WTC11 (cell line): ENCODE data around the gene OMA1. TPM values are rescaled to one million over a fixed set of nuclear protein-coding genes. Genes with fewer than 3 reads are reported as not detected.

ENCODE experiments used
- ATAC-seq: fragments of 200-7000 bp; cut with Tn5 transposase; 2 replicates; pipeline ENCODE4 v1.10.0; 2021; ENCODE audit warnings: mild to moderate bottlenecking, moderate library complexity
- CTCF ChIA-PET: fragments of 300-600 bp; sonication (Branson Sonifier 250); formaldehyde crosslinking; loops from one replicate; lab custom pipeline; 2021; ENCODE audit warnings: antibody characterized with exemption; lab: Charles Lee
- POLR2A ChIA-PET: fragments of 350-600 bp; sonication (Branson Sonifier 250); formaldehyde crosslinking; loops from one replicate; lab custom pipeline; 2021; ENCODE audit warnings: antibody characterized with exemption; lab: Charles Lee
- DNase-seq: peaks from one replicate; pipeline ENCODE4 v3.0.0; 2021; ENCODE audit warnings: low spot score
- H3K27ac Mint-ChIP-seq: 2 replicates; pipeline ENCODE4 v1.8.0; 2021; ENCODE audit warnings: mixed read lengths
- H3K27me3 Mint-ChIP-seq: 2 replicates; pipeline ENCODE4 v1.8.0; 2021; ENCODE audit warnings: low read depth, mild to moderate bottlenecking, moderate library complexity, mixed read lengths
- H3K36me3 Mint-ChIP-seq: 2 replicates; pipeline ENCODE4 v1.8.0; 2021; ENCODE audit warnings: mixed read lengths
- H3K4me1 Mint-ChIP-seq: 2 replicates; pipeline ENCODE4 v1.8.0; 2022; ENCODE audit warnings: mixed read lengths
- H3K4me3 Mint-ChIP-seq: 2 replicates; pipeline ENCODE4 v1.8.0; 2021; ENCODE audit warnings: mild to moderate bottlenecking, moderate library complexity, mixed read lengths
- H3K9me3 Mint-ChIP-seq: 2 replicates; pipeline ENCODE4 v1.8.0; 2021; ENCODE audit warnings: mixed read lengths
- GTF2I ChIP-seq: fragments of 250-450 bp; sonication (Bioruptor Pico); conservative IDR thresholded peaks from 2 replicates; pipeline ENCODE4 v1.4.0; 2021; ENCODE audit warnings: mild to moderate bottlenecking
- SMAD4 ChIP-seq: sonication (generic); formaldehyde crosslinking; IDR thresholded peaks from 2 replicates; pipeline ENCODE4 v1.8.0; 2022; ENCODE audit warnings: mild to moderate bottlenecking, missing genetic modification reagents
- TP53 ChIP-seq: sonication (generic); formaldehyde crosslinking; IDR thresholded peaks from 2 replicates; pipeline ENCODE4 v1.8.1; 2023; ENCODE audit warnings: mild to moderate bottlenecking, missing genetic modification reagents
- total RNA-seq: library from RNA; stranded (reverse); gene quantifications from 3 replicates; pipeline ENCODE4 v1.2.3, GENCODE V29; 2021
- TF ChIP-seq, protein P1 (sequence below): sonication (generic); formaldehyde crosslinking; IDR thresholded peaks from 2 replicates; pipeline ENCODE4 v1.8.0; 2022; ENCODE audit warnings: missing genetic modification reagents
- TF ChIP-seq, protein P2 (sequence below): fragments of 250-450 bp; sonication (Bioruptor Pico); conservative IDR thresholded peaks from 2 replicates; pipeline ENCODE4 v1.9.0; 2021; ENCODE audit warnings: mild to moderate bottlenecking
- TF ChIP-seq, protein P3 (sequence below): sonication (generic); formaldehyde crosslinking; IDR thresholded peaks from 2 replicates; pipeline ENCODE4 v1.8.0; 2022; ENCODE audit warnings: mild to moderate bottlenecking, missing genetic modification reagents
- TF ChIP-seq, protein P4 (sequence below): sonication (generic); formaldehyde crosslinking; IDR thresholded peaks from 2 replicates; pipeline ENCODE4 v1.8.1; 2023; ENCODE audit warnings: mild to moderate bottlenecking, missing genetic modification reagents, moderate library complexity
- TF ChIP-seq, protein P5 (sequence below): sonication (generic); formaldehyde crosslinking; conservative IDR thresholded peaks from 2 replicates; pipeline ENCODE4 v1.8.1; 2023; ENCODE audit warnings: mild to moderate bottlenecking, low read depth, missing genetic modification reagents, moderate library complexity
- TF ChIP-seq, protein P6 (sequence below): fragments of 250-450 bp; sonication (Bioruptor Pico); IDR thresholded peaks from 2 replicates; pipeline ENCODE4 v1.8.0; 2021; ENCODE audit warnings: mild to moderate bottlenecking
- TF ChIP-seq, protein P7 (sequence below): sonication (generic); formaldehyde crosslinking; IDR thresholded peaks from 2 replicates; pipeline ENCODE4 v1.8.0; 2023; ENCODE audit warnings: missing genetic modification reagents, mild to moderate bottlenecking, borderline replicate concordance
- TF ChIP-seq, protein P8 (sequence below): fragments of 250-450 bp; sonication (Bioruptor Pico); IDR thresholded peaks from 2 replicates; pipeline ENCODE4 v1.9.0; 2021; ENCODE audit warnings: mild to moderate bottlenecking
- TF ChIP-seq, protein P9 (sequence below): fragments of 250-450 bp; sonication (Bioruptor Pico); IDR thresholded peaks from 2 replicates; pipeline ENCODE4 v1.9.0; 2021; ENCODE audit warnings: mild to moderate bottlenecking

Gene OMA1
- total RNA-seq, 1 experiment from 2014 or later, result 10.5 TPM

DNA sequence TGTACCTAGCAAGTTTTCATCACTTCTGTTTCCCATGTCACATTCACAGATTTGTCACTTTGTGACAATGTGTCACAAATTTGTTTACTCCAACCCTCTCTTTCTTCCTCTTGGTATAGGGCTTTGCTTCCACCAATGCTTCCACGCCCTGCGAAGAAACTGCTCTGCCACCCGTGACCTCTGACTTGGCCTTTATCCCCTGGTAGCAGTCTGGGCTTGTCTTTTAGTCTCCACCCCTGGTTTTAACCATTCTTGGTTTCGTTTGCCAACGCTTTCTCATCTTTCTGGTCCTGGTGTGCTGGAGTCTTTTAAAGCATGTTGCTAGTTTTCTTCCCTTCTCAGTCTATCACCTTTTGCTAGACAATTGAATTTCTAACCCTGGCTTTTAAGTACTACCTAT, 22.4 kb upstream of the OMA1 start:
- Mint-ChIP-seq H3K4me3 (no peak overlapping the region), H3K9me3 (no peaks in the 10 kb centered on the region), H3K27ac (no peak overlapping the region), H3K36me3 (no peaks in the 10 kb centered on the region), H3K27me3 (peaks cover 4% of the 10 kb centered on the region), H3K4me1 (peaks cover 52% of the 10 kb centered on the region)
- DNase-seq, result no peak
- no peak for ATAC-seq
- TF ChIP-seq, protein P1, sequence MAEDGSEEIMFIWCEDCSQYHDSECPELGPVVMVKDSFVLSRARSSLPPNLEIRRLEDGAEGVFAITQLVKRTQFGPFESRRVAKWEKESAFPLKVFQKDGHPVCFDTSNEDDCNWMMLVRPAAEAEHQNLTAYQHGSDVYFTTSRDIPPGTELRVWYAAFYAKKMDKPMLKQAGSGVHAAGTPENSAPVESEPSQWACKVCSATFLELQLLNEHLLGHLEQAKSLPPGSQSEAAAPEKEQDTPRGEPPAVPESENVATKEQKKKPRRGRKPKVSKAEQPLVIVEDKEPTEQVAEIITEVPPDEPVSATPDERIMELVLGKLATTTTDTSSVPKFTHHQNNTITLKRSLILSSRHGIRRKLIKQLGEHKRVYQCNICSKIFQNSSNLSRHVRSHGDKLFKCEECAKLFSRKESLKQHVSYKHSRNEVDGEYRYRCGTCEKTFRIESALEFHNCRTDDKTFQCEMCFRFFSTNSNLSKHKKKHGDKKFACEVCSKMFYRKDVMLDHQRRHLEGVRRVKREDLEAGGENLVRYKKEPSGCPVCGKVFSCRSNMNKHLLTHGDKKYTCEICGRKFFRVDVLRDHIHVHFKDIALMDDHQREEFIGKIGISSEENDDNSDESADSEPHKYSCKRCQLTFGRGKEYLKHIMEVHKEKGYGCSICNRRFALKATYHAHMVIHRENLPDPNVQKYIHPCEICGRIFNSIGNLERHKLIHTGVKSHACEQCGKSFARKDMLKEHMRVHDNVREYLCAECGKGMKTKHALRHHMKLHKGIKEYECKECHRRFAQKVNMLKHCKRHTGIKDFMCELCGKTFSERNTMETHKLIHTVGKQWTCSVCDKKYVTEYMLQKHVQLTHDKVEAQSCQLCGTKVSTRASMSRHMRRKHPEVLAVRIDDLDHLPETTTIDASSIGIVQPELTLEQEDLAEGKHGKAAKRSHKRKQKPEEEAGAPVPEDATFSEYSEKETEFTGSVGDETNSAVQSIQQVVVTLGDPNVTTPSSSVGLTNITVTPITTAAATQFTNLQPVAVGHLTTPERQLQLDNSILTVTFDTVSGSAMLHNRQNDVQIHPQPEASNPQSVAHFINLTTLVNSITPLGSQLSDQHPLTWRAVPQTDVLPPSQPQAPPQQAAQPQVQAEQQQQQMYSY, result no peak
- TF ChIP-seq SMAD4 (CRISPR knock-in tag) (no peak), GTF2I (CRISPR knock-in tag) (no peak)
- TF ChIP-seq, protein P2, sequence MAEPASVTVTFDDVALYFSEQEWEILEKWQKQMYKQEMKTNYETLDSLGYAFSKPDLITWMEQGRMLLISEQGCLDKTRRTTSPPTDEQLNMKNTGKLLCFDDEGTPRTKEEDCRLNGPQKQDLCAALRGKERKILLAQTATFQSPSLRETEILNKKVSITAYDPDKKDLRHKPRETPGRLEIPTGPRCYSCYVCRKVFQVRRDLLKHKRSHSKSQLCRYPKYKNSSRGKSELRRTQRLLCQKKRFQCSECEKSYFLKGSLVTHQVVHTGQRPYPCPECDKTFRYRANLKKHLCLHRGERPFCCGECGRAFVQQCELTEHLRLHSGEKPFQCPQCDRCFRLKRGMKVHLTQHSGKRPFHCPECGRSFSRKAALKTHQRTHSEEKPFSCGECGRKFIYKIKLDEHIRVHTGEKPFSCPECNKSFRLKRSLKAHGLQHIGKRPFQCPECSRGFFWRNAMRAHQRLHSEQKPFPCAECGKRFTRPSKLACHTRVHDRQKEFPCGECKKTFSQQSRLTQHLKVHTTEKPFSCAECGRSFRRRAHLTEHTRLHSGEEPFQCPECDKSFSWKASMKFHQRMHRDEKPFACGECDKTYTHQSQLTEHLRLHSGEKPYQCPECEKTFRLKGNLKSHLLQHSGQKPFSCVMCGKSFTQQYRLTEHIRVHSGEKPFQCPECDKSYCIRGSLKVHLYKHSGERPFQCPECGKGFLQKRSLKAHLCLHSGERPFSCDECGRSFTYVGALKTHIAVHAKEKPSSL, result no peak
- TF ChIP-seq, protein P3, sequence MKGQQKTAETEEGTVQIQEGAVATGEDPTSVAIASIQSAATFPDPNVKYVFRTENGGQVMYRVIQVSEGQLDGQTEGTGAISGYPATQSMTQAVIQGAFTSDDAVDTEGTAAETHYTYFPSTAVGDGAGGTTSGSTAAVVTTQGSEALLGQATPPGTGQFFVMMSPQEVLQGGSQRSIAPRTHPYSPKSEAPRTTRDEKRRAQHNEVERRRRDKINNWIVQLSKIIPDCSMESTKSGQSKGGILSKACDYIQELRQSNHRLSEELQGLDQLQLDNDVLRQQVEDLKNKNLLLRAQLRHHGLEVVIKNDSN (CRISPR knock-in tag), result no peak
- TF ChIP-seq, protein P4, sequence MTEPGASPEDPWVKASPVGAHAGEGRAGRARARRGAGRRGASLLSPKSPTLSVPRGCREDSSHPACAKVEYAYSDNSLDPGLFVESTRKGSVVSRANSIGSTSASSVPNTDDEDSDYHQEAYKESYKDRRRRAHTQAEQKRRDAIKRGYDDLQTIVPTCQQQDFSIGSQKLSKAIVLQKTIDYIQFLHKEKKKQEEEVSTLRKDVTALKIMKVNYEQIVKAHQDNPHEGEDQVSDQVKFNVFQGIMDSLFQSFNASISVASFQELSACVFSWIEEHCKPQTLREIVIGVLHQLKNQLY (CRISPR knock-in tag), result no peak
- TF ChIP-seq, protein P5, sequence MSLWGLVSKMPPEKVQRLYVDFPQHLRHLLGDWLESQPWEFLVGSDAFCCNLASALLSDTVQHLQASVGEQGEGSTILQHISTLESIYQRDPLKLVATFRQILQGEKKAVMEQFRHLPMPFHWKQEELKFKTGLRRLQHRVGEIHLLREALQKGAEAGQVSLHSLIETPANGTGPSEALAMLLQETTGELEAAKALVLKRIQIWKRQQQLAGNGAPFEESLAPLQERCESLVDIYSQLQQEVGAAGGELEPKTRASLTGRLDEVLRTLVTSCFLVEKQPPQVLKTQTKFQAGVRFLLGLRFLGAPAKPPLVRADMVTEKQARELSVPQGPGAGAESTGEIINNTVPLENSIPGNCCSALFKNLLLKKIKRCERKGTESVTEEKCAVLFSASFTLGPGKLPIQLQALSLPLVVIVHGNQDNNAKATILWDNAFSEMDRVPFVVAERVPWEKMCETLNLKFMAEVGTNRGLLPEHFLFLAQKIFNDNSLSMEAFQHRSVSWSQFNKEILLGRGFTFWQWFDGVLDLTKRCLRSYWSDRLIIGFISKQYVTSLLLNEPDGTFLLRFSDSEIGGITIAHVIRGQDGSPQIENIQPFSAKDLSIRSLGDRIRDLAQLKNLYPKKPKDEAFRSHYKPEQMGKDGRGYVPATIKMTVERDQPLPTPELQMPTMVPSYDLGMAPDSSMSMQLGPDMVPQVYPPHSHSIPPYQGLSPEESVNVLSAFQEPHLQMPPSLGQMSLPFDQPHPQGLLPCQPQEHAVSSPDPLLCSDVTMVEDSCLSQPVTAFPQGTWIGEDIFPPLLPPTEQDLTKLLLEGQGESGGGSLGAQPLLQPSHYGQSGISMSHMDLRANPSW, result no peak
- CTCF ChIA-PET, result interaction anchor here (0.9 kb wide), 1 partner anchor 84 kb away, joined by 3 read pairs; no protein-coding TSS in a partner anchor
- POLR2A ChIA-PET, result no interaction called here

DNA sequence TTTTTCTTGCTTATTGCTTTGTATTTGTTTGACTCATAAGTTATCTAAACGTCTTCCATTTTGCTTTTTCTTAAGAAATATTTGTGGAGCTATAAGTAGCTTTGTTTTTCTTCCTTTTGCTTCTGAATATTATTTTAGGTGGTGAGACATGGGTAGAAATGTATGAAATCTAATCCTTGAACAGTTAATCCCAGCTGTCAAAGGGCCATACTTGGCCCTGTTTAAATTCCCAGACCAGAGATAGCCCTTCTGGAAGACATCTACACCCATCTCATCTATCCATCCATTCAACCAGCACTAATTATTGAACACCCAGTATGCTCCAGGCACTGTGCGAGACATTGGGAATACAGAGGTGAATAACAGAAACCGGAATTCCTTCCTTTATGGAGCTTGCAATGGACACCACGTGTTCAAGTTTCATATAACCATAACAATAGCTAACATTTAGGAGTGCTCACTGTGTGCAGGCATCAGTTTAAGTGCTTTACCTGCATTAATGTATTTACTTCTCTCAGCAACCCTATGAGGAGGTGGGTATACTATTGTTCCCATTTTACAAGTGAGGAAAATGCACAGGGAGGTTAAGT, 21.8 kb upstream of the OMA1 start:
- Mint-ChIP-seq H3K4me3 (no peak overlapping the region), H3K27me3 (no peaks in the 10 kb centered on the region; the same call in 1 of the 2 replicates), H3K4me1 (peaks cover 47% of the 10 kb centered on the region), H3K9me3 (peaks cover 2% of the 10 kb centered on the region), H3K27ac (no peak overlapping the region), H3K36me3 (no peaks in the 10 kb centered on the region)
- ATAC-seq, result no peak
- ChIA-PET CTCF (interaction anchor here (0.9 kb wide), 1 partner anchor 84 kb away, joined by 3 read pairs; no protein-coding TSS in a partner anchor), POLR2A (no interaction called here)
- DNase-seq, result no peak
- TF ChIP-seq, protein P6, sequence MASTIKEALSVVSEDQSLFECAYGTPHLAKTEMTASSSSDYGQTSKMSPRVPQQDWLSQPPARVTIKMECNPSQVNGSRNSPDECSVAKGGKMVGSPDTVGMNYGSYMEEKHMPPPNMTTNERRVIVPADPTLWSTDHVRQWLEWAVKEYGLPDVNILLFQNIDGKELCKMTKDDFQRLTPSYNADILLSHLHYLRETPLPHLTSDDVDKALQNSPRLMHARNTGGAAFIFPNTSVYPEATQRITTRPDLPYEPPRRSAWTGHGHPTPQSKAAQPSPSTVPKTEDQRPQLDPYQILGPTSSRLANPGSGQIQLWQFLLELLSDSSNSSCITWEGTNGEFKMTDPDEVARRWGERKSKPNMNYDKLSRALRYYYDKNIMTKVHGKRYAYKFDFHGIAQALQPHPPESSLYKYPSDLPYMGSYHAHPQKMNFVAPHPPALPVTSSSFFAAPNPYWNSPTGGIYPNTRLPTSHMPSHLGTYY, result no peak
- TF ChIP-seq, protein P7, sequence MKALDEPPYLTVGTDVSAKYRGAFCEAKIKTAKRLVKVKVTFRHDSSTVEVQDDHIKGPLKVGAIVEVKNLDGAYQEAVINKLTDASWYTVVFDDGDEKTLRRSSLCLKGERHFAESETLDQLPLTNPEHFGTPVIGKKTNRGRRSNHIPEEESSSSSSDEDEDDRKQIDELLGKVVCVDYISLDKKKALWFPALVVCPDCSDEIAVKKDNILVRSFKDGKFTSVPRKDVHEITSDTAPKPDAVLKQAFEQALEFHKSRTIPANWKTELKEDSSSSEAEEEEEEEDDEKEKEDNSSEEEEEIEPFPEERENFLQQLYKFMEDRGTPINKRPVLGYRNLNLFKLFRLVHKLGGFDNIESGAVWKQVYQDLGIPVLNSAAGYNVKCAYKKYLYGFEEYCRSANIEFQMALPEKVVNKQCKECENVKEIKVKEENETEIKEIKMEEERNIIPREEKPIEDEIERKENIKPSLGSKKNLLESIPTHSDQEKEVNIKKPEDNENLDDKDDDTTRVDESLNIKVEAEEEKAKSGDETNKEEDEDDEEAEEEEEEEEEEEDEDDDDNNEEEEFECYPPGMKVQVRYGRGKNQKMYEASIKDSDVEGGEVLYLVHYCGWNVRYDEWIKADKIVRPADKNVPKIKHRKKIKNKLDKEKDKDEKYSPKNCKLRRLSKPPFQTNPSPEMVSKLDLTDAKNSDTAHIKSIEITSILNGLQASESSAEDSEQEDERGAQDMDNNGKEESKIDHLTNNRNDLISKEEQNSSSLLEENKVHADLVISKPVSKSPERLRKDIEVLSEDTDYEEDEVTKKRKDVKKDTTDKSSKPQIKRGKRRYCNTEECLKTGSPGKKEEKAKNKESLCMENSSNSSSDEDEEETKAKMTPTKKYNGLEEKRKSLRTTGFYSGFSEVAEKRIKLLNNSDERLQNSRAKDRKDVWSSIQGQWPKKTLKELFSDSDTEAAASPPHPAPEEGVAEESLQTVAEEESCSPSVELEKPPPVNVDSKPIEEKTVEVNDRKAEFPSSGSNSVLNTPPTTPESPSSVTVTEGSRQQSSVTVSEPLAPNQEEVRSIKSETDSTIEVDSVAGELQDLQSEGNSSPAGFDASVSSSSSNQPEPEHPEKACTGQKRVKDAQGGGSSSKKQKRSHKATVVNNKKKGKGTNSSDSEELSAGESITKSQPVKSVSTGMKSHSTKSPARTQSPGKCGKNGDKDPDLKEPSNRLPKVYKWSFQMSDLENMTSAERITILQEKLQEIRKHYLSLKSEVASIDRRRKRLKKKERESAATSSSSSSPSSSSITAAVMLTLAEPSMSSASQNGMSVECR (CRISPR knock-in tag), result no peak
- TF ChIP-seq, protein P8, sequence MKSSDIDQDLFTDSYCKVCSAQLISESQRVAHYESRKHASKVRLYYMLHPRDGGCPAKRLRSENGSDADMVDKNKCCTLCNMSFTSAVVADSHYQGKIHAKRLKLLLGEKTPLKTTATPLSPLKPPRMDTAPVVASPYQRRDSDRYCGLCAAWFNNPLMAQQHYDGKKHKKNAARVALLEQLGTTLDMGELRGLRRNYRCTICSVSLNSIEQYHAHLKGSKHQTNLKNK, result no peak
- TF ChIP-seq TP53 (CRISPR knock-in tag), result no peak
- TF ChIP-seq, protein P9, sequence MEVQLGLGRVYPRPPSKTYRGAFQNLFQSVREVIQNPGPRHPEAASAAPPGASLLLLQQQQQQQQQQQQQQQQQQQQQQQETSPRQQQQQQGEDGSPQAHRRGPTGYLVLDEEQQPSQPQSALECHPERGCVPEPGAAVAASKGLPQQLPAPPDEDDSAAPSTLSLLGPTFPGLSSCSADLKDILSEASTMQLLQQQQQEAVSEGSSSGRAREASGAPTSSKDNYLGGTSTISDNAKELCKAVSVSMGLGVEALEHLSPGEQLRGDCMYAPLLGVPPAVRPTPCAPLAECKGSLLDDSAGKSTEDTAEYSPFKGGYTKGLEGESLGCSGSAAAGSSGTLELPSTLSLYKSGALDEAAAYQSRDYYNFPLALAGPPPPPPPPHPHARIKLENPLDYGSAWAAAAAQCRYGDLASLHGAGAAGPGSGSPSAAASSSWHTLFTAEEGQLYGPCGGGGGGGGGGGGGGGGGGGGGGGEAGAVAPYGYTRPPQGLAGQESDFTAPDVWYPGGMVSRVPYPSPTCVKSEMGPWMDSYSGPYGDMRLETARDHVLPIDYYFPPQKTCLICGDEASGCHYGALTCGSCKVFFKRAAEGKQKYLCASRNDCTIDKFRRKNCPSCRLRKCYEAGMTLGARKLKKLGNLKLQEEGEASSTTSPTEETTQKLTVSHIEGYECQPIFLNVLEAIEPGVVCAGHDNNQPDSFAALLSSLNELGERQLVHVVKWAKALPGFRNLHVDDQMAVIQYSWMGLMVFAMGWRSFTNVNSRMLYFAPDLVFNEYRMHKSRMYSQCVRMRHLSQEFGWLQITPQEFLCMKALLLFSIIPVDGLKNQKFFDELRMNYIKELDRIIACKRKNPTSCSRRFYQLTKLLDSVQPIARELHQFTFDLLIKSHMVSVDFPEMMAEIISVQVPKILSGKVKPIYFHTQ (CRISPR knock-in tag), result no peak
